Measurements from ENCODE around the gene TMEM184B.
A peak's percentile ranks its signal among the peaks of the same experiment; 100 is the strongest.
"Not testable (repeated sequence)": the region's sequence is repeated elsewhere in the genome, so short reads cannot be mapped to it uniquely, and the experiment has no call there.

TMEM184B gene

DNA sequence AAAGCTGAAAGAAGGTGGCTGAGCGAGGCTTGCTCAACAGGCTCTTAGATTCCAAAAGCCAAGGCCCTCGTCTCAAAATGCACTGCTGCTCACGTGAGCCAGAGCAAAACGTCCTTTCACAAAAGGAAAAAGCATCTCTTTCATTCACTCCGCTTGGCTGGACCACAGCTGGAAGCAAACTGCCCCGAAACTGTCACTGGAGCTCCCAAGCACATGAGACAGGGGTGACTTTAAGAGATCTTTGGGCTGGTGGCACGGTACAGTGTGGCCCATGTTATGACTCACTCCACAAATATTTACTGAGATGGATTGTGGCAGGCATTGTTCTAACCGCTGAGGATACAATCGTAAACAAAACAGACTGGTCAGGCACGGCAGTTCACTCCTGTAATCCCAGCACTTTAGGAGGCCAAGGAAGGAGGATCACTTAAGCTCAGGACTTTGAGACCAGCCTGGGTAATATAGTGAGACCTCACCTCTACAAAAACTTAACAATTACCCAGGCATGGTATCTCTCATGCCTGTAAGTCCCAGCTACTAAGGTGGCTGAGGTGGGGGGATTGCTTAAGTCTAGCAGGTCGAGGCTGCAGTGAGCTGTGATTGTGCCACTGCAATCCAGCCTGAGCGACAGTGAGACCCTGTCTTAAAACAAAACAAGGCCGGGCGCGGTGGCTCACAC, 94.7 kb downstream of the TMEM184B start:
- no peak for ATAC-seq

DNA sequence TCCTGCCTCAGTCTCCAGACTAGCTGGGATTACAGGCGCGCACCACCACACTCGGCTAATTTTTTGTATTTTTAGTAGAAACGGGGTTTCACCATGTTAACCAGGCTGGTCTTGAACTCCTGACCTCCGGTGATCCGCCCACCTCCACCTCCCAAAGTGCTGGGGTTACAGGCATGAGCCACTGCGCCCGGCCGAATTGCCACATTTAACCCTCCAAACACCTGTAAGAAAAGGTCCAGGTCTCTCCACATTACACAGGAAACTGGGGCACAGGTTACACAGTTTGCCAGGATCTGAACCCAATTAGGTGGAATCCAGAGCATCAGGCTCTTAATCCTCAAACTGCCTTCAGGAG, 95.3 kb downstream of the TMEM184B start:
- not testable (repeated sequence) for ATAC-seq

DNA sequence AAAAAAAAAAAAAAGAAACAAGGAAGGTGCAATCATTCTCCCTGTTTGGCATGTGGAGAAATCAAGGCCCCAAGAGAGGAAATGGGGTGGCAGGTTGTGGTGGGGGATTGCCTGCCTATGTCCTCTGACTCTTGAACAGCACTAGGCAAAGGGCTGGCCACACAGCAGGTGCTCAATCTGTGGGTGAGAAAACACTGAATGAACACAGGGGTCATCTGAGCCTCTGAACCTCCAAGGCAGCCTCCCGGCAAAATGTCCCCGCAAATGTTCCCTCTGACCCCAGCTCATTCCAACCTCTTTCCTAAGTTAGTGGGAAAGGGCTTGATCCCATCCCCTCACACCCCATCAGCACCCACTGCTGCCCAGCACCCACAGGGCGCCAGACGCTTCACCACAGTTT, 95.8 kb downstream of the TMEM184B start:
- no peak for ATAC-seq

DNA sequence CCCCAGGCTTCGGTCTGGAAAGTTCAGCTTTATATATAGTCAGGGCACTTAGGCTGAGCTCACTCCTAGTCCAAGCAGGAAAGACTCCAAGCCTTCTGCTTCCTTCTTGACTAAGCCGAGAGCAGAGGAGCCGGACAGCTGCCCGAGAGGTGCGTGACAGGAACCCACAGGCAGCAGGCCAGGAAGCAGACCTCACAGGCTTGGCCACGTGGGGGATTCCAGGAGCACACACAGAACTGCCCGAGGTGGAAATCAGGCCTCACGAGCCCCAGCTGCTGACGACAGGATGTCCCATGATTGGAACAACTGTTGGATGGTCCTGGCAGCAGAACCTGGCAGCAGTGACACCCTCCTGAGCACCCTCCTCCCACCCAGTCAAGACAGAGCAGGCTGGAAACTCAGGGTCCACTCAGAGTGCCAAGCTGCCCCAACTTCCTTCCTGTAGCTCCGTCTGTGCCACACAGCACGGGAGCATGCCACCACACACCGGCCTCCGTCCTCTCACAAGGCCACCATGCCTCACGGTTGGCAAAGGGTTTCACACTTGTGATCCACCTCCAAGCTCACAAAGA, 96.6 kb downstream of the TMEM184B start:
- peak in 1 of 2 donors; percentile 2 for ATAC-seq

DNA sequence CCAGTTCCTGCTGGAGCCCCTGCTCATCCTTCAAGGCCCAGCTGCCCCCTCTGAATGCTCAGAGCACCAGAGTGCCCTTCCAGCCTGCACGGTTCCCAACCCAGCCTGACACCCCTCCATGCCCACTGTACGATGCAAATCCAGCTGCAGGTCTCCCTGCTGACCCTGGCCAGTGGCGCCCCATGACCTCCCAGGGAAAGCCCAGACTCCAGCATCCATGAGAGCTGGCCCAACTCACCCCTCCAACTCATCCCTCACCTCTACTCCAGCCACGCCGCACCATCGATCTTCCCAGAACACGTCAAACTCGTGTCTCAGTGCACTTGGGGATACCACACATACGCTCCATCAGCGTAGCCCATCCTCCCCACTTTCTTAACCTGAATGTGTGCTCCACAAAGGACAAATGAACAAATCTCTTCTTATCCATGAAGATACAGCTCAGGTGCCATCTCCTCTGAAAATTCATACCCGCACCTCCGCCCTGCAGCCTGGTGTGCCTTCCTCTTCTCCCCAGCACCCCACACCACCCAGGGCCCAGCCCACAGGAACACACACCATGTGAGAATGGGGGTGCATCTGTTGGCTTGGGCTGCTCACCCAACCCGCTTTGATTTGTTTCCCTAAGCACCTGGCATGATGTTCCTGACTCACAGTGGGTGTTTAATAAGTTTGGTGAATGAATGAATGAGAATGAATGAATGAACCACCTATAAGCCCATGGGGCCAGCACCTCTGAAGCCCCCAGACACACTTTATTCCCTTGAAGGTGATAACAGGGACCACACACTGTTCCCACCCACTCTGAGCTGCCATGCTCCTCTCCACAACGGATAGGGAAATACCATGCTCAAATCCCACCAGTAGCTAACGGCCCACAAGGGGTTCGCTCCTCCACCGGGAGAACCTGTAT, 97.3 kb downstream of the TMEM184B start:
- ATAC-seq = no peak

DNA sequence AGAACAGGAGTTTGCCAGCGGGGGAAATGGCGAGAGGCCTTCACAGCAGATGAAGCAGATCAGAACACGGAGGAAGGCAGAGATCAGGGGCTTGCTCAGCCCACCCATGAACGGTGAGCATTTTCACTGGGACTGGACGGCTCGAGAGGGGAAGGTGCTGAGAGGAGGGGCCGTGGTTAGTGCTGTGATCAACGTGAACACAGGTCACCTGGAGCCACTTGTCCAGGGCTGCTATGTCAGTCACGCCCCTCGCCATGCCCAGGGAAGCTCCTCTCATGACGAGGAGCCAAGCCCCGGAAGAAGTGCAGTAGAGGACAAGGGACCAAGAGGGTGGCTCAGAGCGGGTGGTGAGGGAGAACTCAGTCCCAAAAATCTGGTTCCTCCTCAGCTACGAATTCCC, 98.2 kb downstream of the TMEM184B start:
- no peak for ATAC-seq

DNA sequence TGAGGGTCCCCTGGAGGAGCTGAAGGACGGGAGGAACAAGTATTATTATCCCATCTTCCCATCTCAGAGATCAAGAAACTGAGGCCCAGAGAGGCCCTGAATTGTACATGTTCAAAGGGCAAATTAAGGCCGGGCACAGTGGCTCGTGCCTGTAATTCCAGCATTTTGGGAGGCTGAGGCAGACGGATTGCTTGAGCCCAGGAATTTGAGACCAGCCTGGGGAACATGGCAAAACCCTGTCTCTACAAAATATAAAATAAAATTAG, 99.2 kb downstream of the TMEM184B start:
- no peak for ATAC-seq

DNA sequence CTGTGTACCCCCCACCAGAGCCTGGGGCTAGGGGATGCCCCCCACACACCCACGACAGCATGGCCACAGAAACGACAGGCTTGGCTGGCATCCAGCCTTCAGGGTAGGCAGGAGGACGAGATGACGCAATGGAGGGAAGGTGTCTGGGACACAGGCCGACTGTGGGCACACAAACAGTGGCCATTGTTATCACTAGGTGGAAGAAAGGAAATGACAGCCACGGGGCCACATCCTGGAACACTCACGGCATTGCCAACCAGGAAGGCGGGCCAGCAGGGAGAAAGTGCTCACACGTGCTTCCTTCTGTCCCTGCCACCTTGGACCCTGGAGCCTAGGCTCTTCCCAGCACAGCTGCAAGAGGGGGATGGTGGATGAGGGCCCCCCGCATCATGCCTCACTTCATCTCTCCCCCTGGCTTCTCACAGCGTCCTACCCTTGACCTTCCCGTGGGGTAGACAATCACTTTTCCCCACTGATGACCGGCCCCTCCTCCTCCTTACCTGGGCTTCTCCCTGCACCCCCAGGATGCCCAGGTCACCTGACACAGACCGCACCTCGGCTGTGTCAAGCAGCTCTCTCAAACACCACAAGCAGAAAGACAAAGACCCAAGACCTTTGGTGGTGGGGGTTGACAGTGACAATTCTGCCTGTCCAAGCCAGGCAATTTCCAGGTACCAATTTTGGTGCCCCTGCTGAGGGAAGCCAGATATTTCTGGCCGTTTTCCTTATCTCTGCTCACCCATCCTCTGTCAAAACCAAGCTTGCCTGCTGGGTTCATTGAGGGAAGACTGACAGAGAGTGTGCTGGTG, 99.8 kb downstream of the TMEM184B start:
- no peak for ATAC-seq

DNA sequence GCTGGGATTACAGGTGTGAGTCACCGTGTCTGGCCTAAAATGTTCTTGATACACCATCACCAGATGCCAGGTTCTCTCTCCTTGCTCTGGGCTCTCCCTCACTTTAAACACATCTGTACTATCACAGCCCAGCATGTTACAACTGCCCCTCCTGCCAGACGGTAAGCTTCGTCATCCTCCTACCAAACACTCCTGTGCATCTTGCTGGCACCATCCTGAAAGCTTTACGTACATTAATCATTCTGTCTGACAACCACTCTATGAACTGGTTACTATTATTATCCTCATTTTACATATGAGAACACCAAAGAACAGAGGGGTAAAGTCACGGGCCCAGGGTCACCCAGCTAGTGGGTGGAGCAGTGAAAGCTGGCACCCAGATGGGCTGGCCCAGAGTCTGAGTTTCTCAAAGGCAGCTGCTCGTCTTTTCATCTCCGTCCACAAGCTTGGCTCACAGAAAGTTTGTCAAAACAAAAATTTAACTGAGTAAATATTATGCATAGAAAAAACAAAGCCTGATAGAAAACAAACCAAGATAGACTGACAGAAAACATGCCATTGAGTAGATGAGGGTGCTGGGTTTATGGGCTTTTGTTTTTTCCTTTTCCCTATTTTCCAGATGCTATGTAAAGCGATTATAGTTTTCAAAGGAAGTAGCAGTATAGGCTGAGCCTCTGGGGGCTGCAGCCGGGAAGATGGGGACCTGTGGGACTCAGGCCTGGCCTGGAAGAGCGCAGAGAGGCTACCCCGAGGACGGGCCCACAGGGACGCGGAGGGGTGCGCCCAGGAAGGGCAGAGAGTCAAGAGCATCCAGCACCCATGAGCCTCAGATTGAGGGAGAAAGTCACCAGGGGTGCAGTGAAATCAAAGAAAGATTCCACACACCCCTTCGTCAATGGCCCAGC, 100.6 kb downstream of the TMEM184B start:
- no peak for ATAC-seq

DNA sequence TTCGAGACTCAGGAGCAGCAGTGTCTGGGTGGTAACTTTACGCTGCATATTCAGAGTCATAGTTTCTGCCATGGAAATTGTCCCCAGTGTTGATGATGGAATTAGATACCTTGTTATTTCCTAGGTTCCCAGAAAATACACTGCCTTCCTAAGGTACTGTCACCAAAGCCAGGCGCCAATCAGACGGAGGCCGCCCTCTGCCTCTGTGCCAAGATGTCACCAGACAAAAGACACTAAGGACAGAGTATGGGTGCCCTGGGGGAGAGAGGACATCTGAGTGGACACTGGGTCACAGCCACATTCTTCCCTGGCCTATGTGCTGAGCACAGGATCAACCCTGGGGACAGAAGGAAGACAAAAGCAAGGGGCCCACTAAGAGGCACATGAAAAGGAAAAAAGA, 102.3 kb downstream of the TMEM184B start:
- ATAC-seq = no peak
